Adrenal gland (tissue), 12 donors: ENCODE data around the gene UGGT1. TPM values are rescaled to one million over a fixed set of nuclear protein-coding genes. Genes with fewer than 3 reads are reported as not detected.
A peak's percentile ranks its signal among the peaks of the same experiment; 100 is the strongest.

ENCODE experiments used
- DNase-seq, 7 donors: peaks; one replicate each; pipeline ENCODE4 v3.0.0-alpha.2; 2019 to 2020
- H3K27ac ChIP-seq, 5 donors: fragments of 200-600 bp; sonication (generic) in 4 of 5; 1 replicate in 3 of 5; 2 replicates in 2 of 5; pipeline versions ENCODE4 v1.5.1 to v1.8.0; 2016 to 2020; ENCODE audit warnings: mild to moderate bottlenecking in 1 of 5
- H3K27me3 ChIP-seq: fragments of 200-600 bp; 2 replicates; pipeline ENCODE4 v1.8.0; 2021
- H3K36me3 ChIP-seq, 2 donors: fragments of 200-600 bp; replicated peaks in 1 of 2; 1 replicate in 1 of 2; 2 replicates in 1 of 2; pipeline versions ENCODE4 v1.5.1 to v1.8.0; 2018 to 2022
- H3K4me1 ChIP-seq, 2 donors: fragments of 200-600 bp; replicated peaks in 1 of 2; 1 replicate in 1 of 2; 2 replicates in 1 of 2; pipeline versions ENCODE4 v1.5.1 to v1.8.0; 2018 to 2021
- H3K4me3 ChIP-seq, 4 donors: fragments of 200-600 bp; sonication (generic) in 3 of 4; one replicate each; pipeline ENCODE4 v1.5.1; 2016 to 2018
- H3K9me3 ChIP-seq, 3 donors: fragments of 200-600 bp; sonication (generic) in 1 of 3; replicated peaks in 1 of 3; 1 replicate in 2 of 3; 2 replicates in 1 of 3; pipeline versions ENCODE4 v1.5.1 to v1.8.0; 2016 to 2021
- CTCF ChIP-seq, 6 experiments: fragments of 450-650 bp in 4 of 6; fragments of 200-600 bp in 2 of 6; sonication (generic) in 1 of 6; IDR thresholded peaks; 1 replicate in 5 of 6; 2 replicates in 1 of 6; pipeline versions ENCODE4 v1.5.1 to v1.8.0; 2016 to 2021; ENCODE audit warnings: antibody characterized with exemption in 6 of 6, mild to moderate bottlenecking in 2 of 6, moderate library complexity in 1 of 6
- POLR2A ChIP-seq, 2 donors: fragments of 450-650 bp; IDR thresholded peaks; one replicate each; pipeline ENCODE4 v1.6.1; 2017; ENCODE audit warnings: antibody characterized with exemption in 2 of 2, mild to moderate bottlenecking in 2 of 2, moderate library complexity in 1 of 2
- WGBS, 4 donors: extraction: QIAGEN DNeasy Blood & Tissue Kit in 2 of 4; methylation state at CpG; one replicate each; pipeline versions ENCODE4 v1.1.5 to v1.1.7; 2013 to 2017; 5-methylcytosine and 5-hydroxymethylcytosine counted together
- intact Hi-C, 2 donors: fragments of 100-400 bp; cut with DNase I; formaldehyde crosslinking; loops; one replicate each; pipeline versions ENCODE4 v1.14.1 to v1.15.0; 2022 to 2023
- polyA plus RNA-seq, 3 donors: library from polyadenylated mRNA; stranded (reverse); fragments of 200-250 nt in 2 of 3; fragments of 350-450 nt in 1 of 3; fragmentation: Illumina TruSeq in 1 of 3; extraction: RNeasy Lipid Tissue Mini Kit (QIAGEN cat#74804) in 1 of 3; gene quantifications; one replicate each; pipeline ENCODE4 v1.2.3, GENCODE V29; 2013 to 2014
- total RNA-seq, 9 donors: library from RNA; depleted of rRNA in 4 of 9; stranded (reverse); fragments of >200 nt in 4 of 9; fragments of 120-200 nt in 1 of 9; fragmentation: NEBNext Ultra II Directional in 1 of 9; extraction: Animal tissue kit (Norgen Biotek cat#: 25700) in 1 of 9; gene quantifications; one replicate each; pipeline versions ENCODE4 v1.1.0 to v1.2.4, GENCODE V29; 2013 to 2023
- donor health status: healthy with polysubstance abuse.
- donor health status: Bipolar disorder and iron deficiency.
- donor health status: DM: yes; HTN: yes; CAD: no.
- donor health status: DM: no; HTN: no; CAD: no.
- donor health status: DM: no; HTN: no; CAD: no.
- donor health status: DM: yes; HTN: yes; CAD: no.

Gene UGGT1
- total and polyA plus RNA-seq, 12 donors, result 6.6 to 67.5 (median 41.5) TPM

- 86 to 88% (median 88%) methylated on average over 9 of the region's 9 CpGs for WGBS, 4 donors
- TF ChIP-seq CTCF (IDR thresholded peaks at IDR 0.05) (no peak), POLR2A (IDR thresholded peaks at IDR 0.05) (no peak)
- Histone ChIP-seq H3K27ac (no peak overlapping the region), H3K4me3 (no peak overlapping the region), H3K27me3 (no peaks in the 10 kb centered on the region), H3K4me1 (peaks cover 12 to 14% of the 10 kb centered on the region in 2 donors), H3K36me3 (peaks cover 0 to 42% of the 10 kb centered on the region in 2 donors), H3K9me3 (no peaks in the 10 kb centered on the region)
- intact Hi-C loops, result no loop called here
- no peak for DNase-seq
Observed at GRCh38 chr2:128160616-128161275, 69.7 kb downstream of the UGGT1 start.

GRCh38 chr2:128162266-128162665 lies 71.3 kb downstream of the UGGT1 start:
- Histone ChIP-seq H3K27me3 (no peaks in the 10 kb centered on the region), H3K27ac (no peak overlapping the region), H3K36me3 (peaks cover 0 to 37% of the 10 kb centered on the region in 2 donors), H3K4me3 (no peak overlapping the region), H3K9me3 (no peaks in the 10 kb centered on the region), H3K4me1 (peaks cover 16 to 24% of the 10 kb centered on the region in 2 donors)
- DNase-seq, result peak in 2 of 7 donors; percentile 28 to 55
- 70 to 83% (median 77%) methylated on average over 1 to 2 of the region's 2 CpGs for WGBS, 4 donors
- intact Hi-C loops, result no loop called here
- TF ChIP-seq CTCF (IDR thresholded peaks at IDR 0.05) (no peak), POLR2A (IDR thresholded peaks at IDR 0.05) (no peak)

- peaks cover 0 to 41% of the 10 kb centered on the region in 2 donors for H3K36me3 ChIP-seq
- H3K4me3 ChIP-seq, result no peak overlapping the region
- H3K27me3 ChIP-seq, result no peaks in the 10 kb centered on the region
- no peak for TF ChIP-seq CTCF (IDR thresholded peaks at IDR 0.05)
- TF ChIP-seq POLR2A (IDR thresholded peaks at IDR 0.05), result no peak
- intact Hi-C loops, result no loop called here
- no peaks in the 10 kb centered on the region for H3K9me3 ChIP-seq
- DNase-seq, result peak in 1 of 7 donors; percentile 30
- WGBS, 4 donors, result 43 to 67% (median 46%) methylated on average over 2 of the region's 2 CpGs
- H3K4me1 ChIP-seq, result peaks cover 11 to 20% of the 10 kb centered on the region in 2 donors
- no peak overlapping the region for H3K27ac ChIP-seq
Observed at GRCh38 chr2:128164311-128164710, 73.3 kb downstream of the UGGT1 start.

GRCh38 chr2:128166746-128167353 lies 75.8 kb downstream of the UGGT1 start:
- intact Hi-C loops, result no loop called here
- Histone ChIP-seq H3K27ac (peak overlapping the region in 3 of 5 donors; percentile 13 to 35 (median 28)), H3K27me3 (no peaks in the 10 kb centered on the region), H3K4me3 (no peak overlapping the region), H3K36me3 (peaks cover 0 to 44% of the 10 kb centered on the region in 2 donors), H3K4me1 (peaks cover 4 to 9% of the 10 kb centered on the region in 2 donors), H3K9me3 (no peaks in the 10 kb centered on the region)
- WGBS, 4 donors, result 90 to 99% (median 93%) methylated on average over 4 of the region's 4 CpGs
- no peak for DNase-seq
- TF ChIP-seq CTCF (IDR thresholded peaks at IDR 0.05) (no peak), POLR2A (IDR thresholded peaks at IDR 0.05) (no peak)
